ENCODE data around the gene CXCL1.
A peak's percentile ranks its signal among the peaks of the same experiment; 100 is the strongest.

Gene CXCL1

DNA sequence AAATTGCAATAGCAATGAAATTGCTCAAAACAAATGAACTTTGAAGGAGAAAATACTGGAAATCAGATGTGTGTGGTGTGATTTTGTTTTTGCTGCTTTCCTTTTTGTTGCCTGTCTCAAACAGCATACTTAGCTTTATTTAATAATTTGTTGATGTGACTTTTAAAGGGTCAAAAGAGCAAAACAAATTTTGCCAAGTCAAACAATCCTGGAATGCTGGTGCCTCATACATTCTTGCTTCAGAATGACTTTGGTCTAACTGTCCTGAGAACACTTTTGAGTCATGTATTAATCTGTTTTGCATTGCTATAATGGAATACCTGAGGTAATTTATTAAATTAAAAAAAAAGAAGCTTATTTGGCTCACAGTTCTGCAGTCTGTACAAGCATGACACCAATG is 12.7 kb upstream of the CXCL1 start:
- no peak overlapping the region for H3K4me3 ChIP-seq (ENCODE audit: low read depth, low read length)
- DNase-seq (ENCODE audit: low read depth) = peak; percentile 88
- TF ChIP-seq, protein P1, sequence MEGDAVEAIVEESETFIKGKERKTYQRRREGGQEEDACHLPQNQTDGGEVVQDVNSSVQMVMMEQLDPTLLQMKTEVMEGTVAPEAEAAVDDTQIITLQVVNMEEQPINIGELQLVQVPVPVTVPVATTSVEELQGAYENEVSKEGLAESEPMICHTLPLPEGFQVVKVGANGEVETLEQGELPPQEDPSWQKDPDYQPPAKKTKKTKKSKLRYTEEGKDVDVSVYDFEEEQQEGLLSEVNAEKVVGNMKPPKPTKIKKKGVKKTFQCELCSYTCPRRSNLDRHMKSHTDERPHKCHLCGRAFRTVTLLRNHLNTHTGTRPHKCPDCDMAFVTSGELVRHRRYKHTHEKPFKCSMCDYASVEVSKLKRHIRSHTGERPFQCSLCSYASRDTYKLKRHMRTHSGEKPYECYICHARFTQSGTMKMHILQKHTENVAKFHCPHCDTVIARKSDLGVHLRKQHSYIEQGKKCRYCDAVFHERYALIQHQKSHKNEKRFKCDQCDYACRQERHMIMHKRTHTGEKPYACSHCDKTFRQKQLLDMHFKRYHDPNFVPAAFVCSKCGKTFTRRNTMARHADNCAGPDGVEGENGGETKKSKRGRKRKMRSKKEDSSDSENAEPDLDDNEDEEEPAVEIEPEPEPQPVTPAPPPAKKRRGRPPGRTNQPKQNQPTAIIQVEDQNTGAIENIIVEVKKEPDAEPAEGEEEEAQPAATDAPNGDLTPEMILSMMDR (conservative IDR thresholded peaks at IDR 0.05; ENCODE audit: low read depth, low read length) = no peak

DNA sequence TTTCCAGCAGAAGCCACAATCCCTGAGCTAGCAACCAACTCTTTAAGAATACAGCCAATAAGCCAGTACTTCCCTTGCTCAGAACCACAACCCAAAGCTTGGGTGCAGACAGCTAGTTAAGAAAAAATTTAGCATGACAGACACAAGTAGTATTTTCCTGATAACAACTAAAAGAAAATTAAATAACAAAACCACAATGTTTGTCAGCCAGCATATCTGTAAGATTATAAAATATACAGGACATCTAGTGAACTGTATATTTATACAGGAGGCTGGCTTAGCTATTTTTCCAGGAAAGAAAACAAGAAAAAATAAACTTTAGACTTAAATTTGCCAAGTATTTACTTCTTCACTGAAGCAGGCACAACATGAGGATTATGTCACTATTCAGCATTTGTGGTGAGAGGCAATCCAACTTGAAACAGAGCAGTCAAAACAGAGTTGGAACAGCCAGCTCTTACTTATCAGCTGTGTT is 9.5 kb upstream of the CXCL1 start:
- DNase-seq (ENCODE audit: low read depth) = peak; percentile 90
- TF ChIP-seq, protein P1 (conservative IDR thresholded peaks at IDR 0.05; ENCODE audit: low read depth, low read length) = no peak
- no peak overlapping the region for H3K4me3 ChIP-seq (ENCODE audit: low read depth, low read length)

DNA sequence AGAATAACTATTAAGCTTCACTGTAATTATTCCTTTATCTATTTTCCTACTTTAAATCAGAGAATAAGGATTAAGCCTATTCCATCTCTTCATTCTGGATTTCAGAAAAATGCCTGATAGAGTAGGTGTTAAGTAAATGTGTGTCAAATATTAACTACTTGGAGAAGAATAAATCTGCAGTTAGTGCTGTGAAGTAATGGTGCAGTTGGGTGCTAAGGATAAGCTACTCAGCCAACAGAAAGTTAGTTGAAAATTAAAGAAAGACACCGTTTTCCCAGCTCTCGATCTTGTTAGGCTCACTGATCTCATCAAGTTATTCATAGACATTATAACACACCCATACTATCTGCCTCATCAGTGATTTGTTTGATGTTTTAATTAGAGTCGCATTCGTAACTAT is 9.0 kb upstream of the CXCL1 start:
- DNase-seq (ENCODE audit: low read depth) = no peak

DNA sequence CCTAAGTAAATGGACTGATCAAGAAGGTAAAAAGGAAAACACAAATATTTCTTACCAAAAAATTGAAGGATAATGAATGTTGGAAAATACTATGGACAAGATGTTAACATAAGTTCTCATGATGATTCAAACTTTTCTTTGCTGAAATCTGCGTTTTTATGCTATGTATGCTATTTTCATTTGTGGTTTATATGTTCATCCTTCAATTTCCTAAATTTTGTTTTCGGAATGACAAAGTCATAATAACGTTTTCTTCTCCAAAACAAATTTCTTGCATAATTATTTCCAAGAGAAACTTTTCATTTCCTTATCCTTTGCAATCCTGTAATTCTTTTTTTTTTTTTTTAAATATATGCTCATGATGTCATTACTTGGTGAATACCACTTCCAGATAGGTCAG is 8.3 kb upstream of the CXCL1 start:
- H3K4me3 ChIP-seq (ENCODE audit: low read depth, low read length) = no peak overlapping the region
- TF ChIP-seq, protein P1 (conservative IDR thresholded peaks at IDR 0.05; ENCODE audit: low read depth, low read length) = no peak
- DNase-seq (ENCODE audit: low read depth) = no peak

More for the DNA sequence above, 9.0 kb upstream of the CXCL1 start:
- H3K4me3 ChIP-seq (ENCODE audit: low read depth, low read length) = no peak overlapping the region
- TF ChIP-seq, protein P1 (conservative IDR thresholded peaks at IDR 0.05; ENCODE audit: low read depth, low read length) = no peak

DNA sequence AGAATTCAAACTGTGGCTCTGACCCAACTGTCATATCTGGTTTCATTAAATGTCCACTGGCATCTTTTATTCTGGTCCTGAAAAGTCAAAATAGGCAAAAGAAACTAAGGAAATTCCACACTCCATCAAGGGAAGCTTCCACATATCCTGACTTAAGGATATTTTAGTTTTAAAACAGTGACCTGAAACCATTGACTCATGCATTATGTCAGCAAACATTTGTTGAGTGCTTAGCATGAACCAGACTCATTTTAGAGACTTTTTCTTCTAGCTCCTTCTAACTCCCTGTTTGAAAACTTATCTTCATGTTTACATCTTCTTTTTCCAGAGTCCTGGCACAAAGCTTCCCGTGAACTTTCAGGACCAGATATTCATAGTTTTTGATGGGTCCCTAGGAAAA is 6.9 kb upstream of the CXCL1 start:
- TF ChIP-seq, protein P1 (conservative IDR thresholded peaks at IDR 0.05; ENCODE audit: low read depth, low read length) = no peak
- no peak for DNase-seq (ENCODE audit: low read depth)
- no peak overlapping the region for H3K4me3 ChIP-seq (ENCODE audit: low read depth, low read length)

DNA sequence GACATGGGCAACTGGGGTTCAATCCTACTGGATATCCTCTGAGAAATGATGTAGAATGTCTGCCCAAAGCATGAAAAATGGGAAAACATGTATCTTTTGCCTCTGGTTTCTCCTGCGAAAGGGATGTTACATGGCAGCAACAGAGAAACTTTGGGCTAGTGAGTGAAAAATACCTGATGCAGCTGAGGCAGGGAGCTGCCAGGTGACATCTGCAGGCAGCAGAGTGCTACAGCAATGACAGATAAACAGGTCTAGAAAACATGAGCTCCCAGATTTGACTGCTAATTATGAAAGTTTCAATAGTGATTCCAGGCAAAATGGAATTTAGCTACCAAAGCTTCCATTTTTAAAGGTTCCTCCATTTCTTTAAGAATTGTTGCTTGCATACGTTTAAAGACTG is 4.8 kb upstream of the CXCL1 start:
- TF ChIP-seq, protein P1 (conservative IDR thresholded peaks at IDR 0.05; ENCODE audit: low read depth, low read length) = peak; percentile 74
- DNase-seq (ENCODE audit: low read depth) = peak; percentile 68
- H3K4me3 ChIP-seq (ENCODE audit: low read depth, low read length) = no peak overlapping the region

DNA sequence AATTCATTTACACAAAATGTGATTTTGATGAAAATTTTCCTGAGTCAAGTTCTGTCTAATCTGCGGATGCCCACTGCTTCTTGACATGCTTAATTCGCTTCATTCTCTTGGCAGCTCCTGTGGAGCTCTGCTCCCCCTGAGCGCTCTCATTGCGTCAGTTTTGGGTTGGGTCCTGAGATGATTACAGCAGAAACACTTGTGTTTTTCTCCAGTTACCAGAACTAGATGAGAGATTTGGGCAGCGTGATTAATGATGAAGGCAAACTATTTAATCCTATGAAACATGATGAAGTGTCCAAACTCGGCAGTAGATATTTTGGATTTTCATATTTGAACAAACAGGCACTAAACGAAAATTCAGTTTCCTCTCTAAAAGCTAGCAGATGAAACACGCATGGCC is 4.2 kb upstream of the CXCL1 start:
- DNase-seq (ENCODE audit: low read depth) = no peak
- TF ChIP-seq, protein P1 (conservative IDR thresholded peaks at IDR 0.05; ENCODE audit: low read depth, low read length) = no peak
- no peak overlapping the region for H3K4me3 ChIP-seq (ENCODE audit: low read depth, low read length)
